Heart right ventricle (tissue), 16 donors: ENCODE data around the gene SEC14L5. TPM values are rescaled to one million over a fixed set of nuclear protein-coding genes. Genes with fewer than 3 reads are reported as not detected.

Experiments used
- ATAC-seq, 8 donors: fragments of 200-7000 bp; cut with Tn5 transposase; one replicate each; pipeline ENCODE4 v1.9.1; 2020; ENCODE audit warnings: mild to moderate bottlenecking in 8 of 8, moderate library complexity in 8 of 8, moderate number of reproducible peaks in 1 of 8
- DNase-seq, 2 donors: peaks; one replicate each; pipeline ENCODE4 v3.0.0-alpha.2; 2020
- H3K27ac ChIP-seq, 10 donors: fragments of 200-600 bp; sonication (generic) in 2 of 10; one replicate each; pipeline versions ENCODE4 v1.5.0 to v1.8.0; 2020 to 2022; ENCODE audit warnings: mild to moderate bottlenecking in 3 of 10
- H3K27me3 ChIP-seq, 7 donors: fragments of 200-600 bp; one replicate each; pipeline ENCODE4 v1.8.0; 2021 to 2022; ENCODE audit warnings: mild to moderate bottlenecking in 2 of 7
- H3K36me3 ChIP-seq, 9 donors: fragments of 200-600 bp; sonication (generic) in 1 of 9; one replicate each; pipeline versions ENCODE4 v1.5.0 to v1.8.0; 2020 to 2022; ENCODE audit warnings: mild to moderate bottlenecking in 2 of 9
- H3K4me1 ChIP-seq, 9 donors: fragments of 200-600 bp; sonication (generic) in 1 of 9; one replicate each; pipeline versions ENCODE4 v1.5.0 to v1.8.0; 2020 to 2022; ENCODE audit warnings: mild to moderate bottlenecking in 4 of 9
- H3K4me3 ChIP-seq, 10 donors: fragments of 200-600 bp; sonication (generic) in 2 of 10; one replicate each; pipeline versions ENCODE4 v1.5.0 to v1.8.0; 2020 to 2022; ENCODE audit warnings: mild to moderate bottlenecking in 7 of 10, moderate library complexity in 2 of 10
- H3K9me3 ChIP-seq, 11 donors: fragments of 200-600 bp in 10 of 11; sonication (generic) in 2 of 11; one replicate each; pipeline versions ENCODE4 v1.5.0 to v1.8.0; 2013 to 2022; ENCODE audit warnings: mild to moderate bottlenecking in 2 of 11, control low read depth in 1 of 11, moderate library complexity in 1 of 11
- WGBS, 2 donors: extraction: QIAGEN DNeasy Blood & Tissue Kit; methylation state at CpG; one replicate each; pipeline ENCODE4 v1.1.7; 2013; ENCODE audit warnings: inconsistent platforms in 1 of 2; 5-methylcytosine and 5-hydroxymethylcytosine counted together
- intact Hi-C, 10 donors: fragments of 100-400 bp; cut with DNase I; formaldehyde crosslinking; loops; one replicate each; pipeline versions ENCODE4 v1.11.1 to v1.14.2; 2022
- polyA plus RNA-seq, 2 donors: library from polyadenylated mRNA; stranded (reverse); fragments of 200-250 nt; gene quantifications; one replicate each; pipeline ENCODE4 v1.2.3, GENCODE V29; 2013
- total RNA-seq, 10 donors: library from RNA; stranded (reverse); fragmentation: NEBNext Ultra II Directional in 3 of 10; extraction: Animal tissue kit (Norgen Biotek cat#: 25700) in 3 of 10; gene quantifications; one replicate each; pipeline versions ENCODE4 v1.2.1 to v1.2.4, GENCODE V29; 2021 to 2023
- TF ChIP-seq, protein P1 (sequence below), 9 donors: fragments of 200-600 bp; sonication (generic) in 2 of 9; IDR thresholded peaks; one replicate each; pipeline versions ENCODE4 v1.5.0 to v1.8.0; 2021 to 2022; ENCODE audit warnings: antibody characterized with exemption in 9 of 9, mild to moderate bottlenecking in 5 of 9, moderate library complexity in 1 of 9
- donor health status: Arrhythmogenic right ventricular cardiomyopathy.
- donor health status: ischemic (EF 13 %, LVEDD 7.1; RV severe dilation, severe dysfunction).
- donor health status: healthy with polysubstance abuse.
- donor health status: DM: no; HTN: yes; CAD: no.
- donor health status: DM: no; HTN: no; CAD: no.
- donor health status: ischemic (EF 25% LVEDD 6.9; RV normal size, moderate dysfunction).
- donor health status: ischemic (EF 25% LVEDD 5.7; RV mildly dilated, moderate dysfunction).
- donor health status: healthy.
- donor health status: DM: yes; HTN: yes; CAD: no.
- donor health status: Ischemic cardiomyopathy.
- donor health status: ischemic (EF 35%, LVEDD 5.7; RV mildly dilated, moderate dysfunction).
- donor health status: nonischemic (EF 11% LVEDD 7.7; RV severe dilation, severe dysfunction).
- donor health status: DM: yes; HTN: yes; CAD: no.
- donor health status: PGD.
- donor health status: ischemic (EF 29% LVEDD 5.4; RV normal size, mild dysfunction).
- donor health status: nonischemic (EF 23%, LVEDD 6.1; RV moderate dilation, normal function).

SEC14L5 gene
- total and polyA plus RNA-seq, 12 donors: 0.04 to 28.4 (median 11.0) TPM

DNA sequence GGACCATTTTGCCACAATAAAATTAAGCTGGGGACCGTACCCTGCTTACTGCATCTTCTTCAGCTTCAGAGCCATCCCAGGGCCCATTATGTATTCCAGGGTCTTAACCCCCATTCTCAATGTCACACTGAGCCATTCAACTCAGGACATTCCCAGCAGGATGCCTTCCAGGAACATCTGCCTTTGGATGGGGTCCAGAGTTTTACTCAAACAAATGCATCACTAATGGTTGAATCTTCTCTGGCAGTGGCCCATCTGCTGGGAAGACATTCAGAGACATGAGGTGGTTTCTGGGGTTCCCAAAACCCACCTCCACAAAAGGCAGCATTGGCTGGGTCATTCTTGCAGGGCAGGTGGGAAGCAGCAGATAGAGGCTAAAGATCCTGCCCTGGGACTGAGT is 3.4 kb upstream of the SEC14L5 start:
- intact Hi-C loops: loop anchor here in 6 of 10 donors (5.0 to 10.0 kb wide), 7 partner anchors 107 to 450 kb away; partner anchors contain the start of genes GLYR1 (in 4 of the 6), UBN1 (in 4 of the 6), ANKS3 (in 1 of the 6) and DNAAF8 (in 1 of the 6)
- no peak for DNase-seq
- no peak overlapping the region for H3K4me3 ChIP-seq
- no peaks in the 10 kb centered on the region for H3K9me3 ChIP-seq
- no peaks in the 10 kb centered on the region for H3K36me3 ChIP-seq
- H3K27ac ChIP-seq: no peak overlapping the region
- H3K4me1 ChIP-seq: peaks cover 0 to 25% (median 17%) of the 10 kb centered on the region in 9 donors
- TF ChIP-seq, protein P1, sequence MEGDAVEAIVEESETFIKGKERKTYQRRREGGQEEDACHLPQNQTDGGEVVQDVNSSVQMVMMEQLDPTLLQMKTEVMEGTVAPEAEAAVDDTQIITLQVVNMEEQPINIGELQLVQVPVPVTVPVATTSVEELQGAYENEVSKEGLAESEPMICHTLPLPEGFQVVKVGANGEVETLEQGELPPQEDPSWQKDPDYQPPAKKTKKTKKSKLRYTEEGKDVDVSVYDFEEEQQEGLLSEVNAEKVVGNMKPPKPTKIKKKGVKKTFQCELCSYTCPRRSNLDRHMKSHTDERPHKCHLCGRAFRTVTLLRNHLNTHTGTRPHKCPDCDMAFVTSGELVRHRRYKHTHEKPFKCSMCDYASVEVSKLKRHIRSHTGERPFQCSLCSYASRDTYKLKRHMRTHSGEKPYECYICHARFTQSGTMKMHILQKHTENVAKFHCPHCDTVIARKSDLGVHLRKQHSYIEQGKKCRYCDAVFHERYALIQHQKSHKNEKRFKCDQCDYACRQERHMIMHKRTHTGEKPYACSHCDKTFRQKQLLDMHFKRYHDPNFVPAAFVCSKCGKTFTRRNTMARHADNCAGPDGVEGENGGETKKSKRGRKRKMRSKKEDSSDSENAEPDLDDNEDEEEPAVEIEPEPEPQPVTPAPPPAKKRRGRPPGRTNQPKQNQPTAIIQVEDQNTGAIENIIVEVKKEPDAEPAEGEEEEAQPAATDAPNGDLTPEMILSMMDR (IDR thresholded peaks at IDR 0.05): no peak
- H3K27me3 ChIP-seq: peaks cover 0 to 24% (median 0%) of the 10 kb centered on the region in 7 donors
- ATAC-seq: no peak
- 77 to 86% methylated on average over 1 of the region's 1 CpG for whole genome bisulfite sequencing, 2 donors

- no peaks in the 10 kb centered on the region for H3K9me3 ChIP-seq
- ATAC-seq (no peak), DNase-seq (no peak)
- WGBS, 2 donors: 22 to 28% methylated on average over 10 of the region's 10 CpGs
- intact Hi-C loops: loop anchor here in 6 of 10 donors (2.0 to 10.0 kb wide), 9 partner anchors 110 to 453 kb away; partner anchors contain the start of genes GLYR1 (in 4 of the 6), UBN1 (in 4 of the 6), ZNF500 (in 2 of the 6) and ANKS3 (in 1 of the 6)
- H3K36me3 ChIP-seq: no peaks in the 10 kb centered on the region
- H3K4me3 ChIP-seq: peak overlapping the region; percentile 19 to 58 (median 48)
- H3K27me3 ChIP-seq: peaks cover 0 to 33% (median 0%) of the 10 kb centered on the region in 7 donors
- TF ChIP-seq, protein P1 (IDR thresholded peaks at IDR 0.05): no peak
- peak overlapping the region in 6 of 10 donors; percentile 0 to 58 (median 40) for H3K27ac ChIP-seq
- H3K4me1 ChIP-seq: peaks cover 0 to 25% (median 17%) of the 10 kb centered on the region in 9 donors
Observed at GRCh38 chr16:4957420-4957719, 760 bp upstream of the SEC14L5 start.

DNA sequence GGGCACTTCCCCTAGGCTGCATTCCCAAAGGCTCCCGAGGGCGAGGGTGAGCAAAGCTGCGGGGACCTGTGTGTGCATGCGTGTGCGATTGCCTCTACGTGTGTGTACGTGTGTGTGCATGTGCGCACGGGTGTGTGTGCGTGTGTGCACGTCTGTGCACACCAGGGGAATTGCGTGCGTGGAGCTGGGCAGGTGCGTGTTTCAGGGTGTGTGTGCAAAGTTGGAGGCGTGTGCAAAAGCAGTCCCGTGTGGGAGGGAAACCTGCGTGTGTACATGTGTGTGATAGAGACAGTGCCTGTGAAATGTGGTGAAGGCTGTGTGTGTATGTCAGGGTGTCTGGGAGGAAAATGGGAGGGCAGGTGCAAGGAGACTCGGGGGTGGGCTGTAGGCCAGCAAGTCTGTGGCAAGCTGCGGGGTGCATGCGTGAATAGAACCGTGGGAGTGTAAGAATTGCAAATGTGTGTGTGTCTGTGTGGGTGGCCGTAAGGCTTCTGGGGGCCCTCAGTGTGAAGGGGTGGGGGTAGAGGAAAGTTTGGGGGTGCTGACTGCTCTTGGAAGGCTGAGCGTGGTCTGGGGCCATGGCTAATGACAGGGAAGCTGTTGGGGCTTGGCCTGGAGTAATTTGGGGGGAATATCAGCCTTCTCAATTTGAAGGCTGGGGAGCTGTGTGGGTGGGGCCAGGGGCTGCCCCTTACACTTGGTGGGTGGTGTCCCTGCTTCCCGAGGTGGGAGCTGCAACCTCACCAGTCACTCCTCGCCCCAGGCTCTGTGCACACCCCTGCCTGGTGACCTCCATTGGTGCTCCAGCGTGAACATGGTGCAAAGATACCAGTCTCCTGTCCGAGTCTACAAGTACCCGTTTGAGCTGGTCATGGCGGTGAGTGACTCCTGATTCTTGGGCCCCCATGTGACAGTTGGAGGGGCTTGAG is 644 bp downstream of the SEC14L5 start:
- Histone ChIP-seq H3K27me3 (peaks cover 0 to 33% (median 0%) of the 10 kb centered on the region in 7 donors), H3K4me3 (peak overlapping the region in 9 of 10 donors; percentile 14 to 58 (median 51)), H3K27ac (no peak overlapping the region), H3K36me3 (no peaks in the 10 kb centered on the region), H3K4me1 (peaks cover 0 to 25% (median 17%) of the 10 kb centered on the region in 9 donors), H3K9me3 (no peaks in the 10 kb centered on the region)
- ATAC-seq (no peak), DNase-seq (no peak)
- WGBS, 2 donors: 45 to 47% methylated on average over 29 of the region's 29 CpGs
- TF ChIP-seq, protein P1 (IDR thresholded peaks at IDR 0.05): no peak
- intact Hi-C loops: loop anchor here in 6 of 10 donors (5.0 to 10.0 kb wide), 7 partner anchors 111 to 454 kb away; partner anchors contain the start of genes GLYR1 (in 4 of the 6), UBN1 (in 4 of the 6), ANKS3 (in 1 of the 6) and DNAAF8 (in 1 of the 6)

DNA sequence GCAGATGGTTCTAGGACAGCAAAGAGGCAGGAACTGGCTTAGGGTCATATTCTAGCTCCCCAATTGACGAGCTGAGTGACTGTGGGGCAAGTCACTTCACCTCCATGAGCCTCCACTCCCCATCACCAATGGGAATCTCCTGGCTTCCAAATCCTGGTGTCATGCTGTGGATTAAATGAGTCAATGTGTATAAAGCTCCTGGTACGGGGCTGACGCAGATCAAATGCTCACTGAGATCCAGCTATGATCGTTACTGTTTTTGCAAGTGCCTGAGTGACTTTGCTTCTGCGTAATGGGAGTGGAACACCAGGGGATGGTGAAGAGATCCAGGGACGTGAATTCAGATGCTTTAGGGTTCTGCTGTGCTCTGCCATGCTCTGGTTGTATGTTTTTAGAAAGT is 2.4 kb downstream of the SEC14L5 start:
- intact Hi-C loops: no loop called here
- 77% methylated on average over 6 of the region's 6 CpGs for WGBS, 2 donors
- no peak for ATAC-seq

More for the DNA sequence above, 2.4 kb downstream of the SEC14L5 start:
- no peaks in the 10 kb centered on the region for H3K9me3 ChIP-seq
- H3K27me3 ChIP-seq: peaks cover 0 to 33% (median 0%) of the 10 kb centered on the region in 7 donors
- no peaks in the 10 kb centered on the region for H3K36me3 ChIP-seq
- no peak for DNase-seq
- no peak overlapping the region for H3K27ac ChIP-seq
- H3K4me1 ChIP-seq: peaks cover 0 to 25% (median 17%) of the 10 kb centered on the region in 9 donors
- no peak overlapping the region for H3K4me3 ChIP-seq
- TF ChIP-seq, protein P1 (IDR thresholded peaks at IDR 0.05): no peak
